Ascending aorta (tissue), 2 donors: Measurements from ENCODE around the gene TSPAN18. TPM values are rescaled to one million over a fixed set of nuclear protein-coding genes. Genes with fewer than 3 reads are reported as not detected.

Experiments
- DNase-seq, 2 donors: peaks; one replicate each; pipeline ENCODE4 v3.0.0-alpha.2; 2019; ENCODE audit warnings: low spot score in 2 of 2
- H3K27ac ChIP-seq, 2 donors: fragments of 200-600 bp; sonication (generic); one replicate each; pipeline ENCODE4 v1.5.1; 2016 to 2017; ENCODE audit warnings: mild to moderate bottlenecking in 1 of 2
- H3K27me3 ChIP-seq: fragments of 200-600 bp; sonication (generic); one replicate; pipeline ENCODE4 v1.5.1; 2017
- H3K36me3 ChIP-seq, 2 donors: fragments of 200-600 bp; sonication (generic); one replicate each; pipeline ENCODE4 v1.5.1; 2016
- H3K4me1 ChIP-seq, 2 donors: fragments of 200-600 bp; sonication (generic); one replicate each; pipeline ENCODE4 v1.5.1; 2016 to 2017; ENCODE audit warnings: mild to moderate bottlenecking in 1 of 2
- H3K4me3 ChIP-seq, 2 donors: fragments of 200-600 bp; sonication (generic); one replicate each; pipeline ENCODE4 v1.5.1; 2016 to 2017; ENCODE audit warnings: mild to moderate bottlenecking in 1 of 2
- H3K9me3 ChIP-seq, 2 donors: fragments of 200-600 bp; sonication (generic); one replicate each; pipeline ENCODE4 v1.5.1; 2016
- CTCF ChIP-seq, 3 experiments: fragments of 200-600 bp in 2 of 3; fragments of 450-650 bp in 1 of 3; sonication (generic) in 2 of 3; IDR thresholded peaks; one replicate each; pipeline ENCODE4 v1.5.1; 2016 to 2019; ENCODE audit warnings: antibody characterized with exemption in 3 of 3, mild to moderate bottlenecking in 1 of 3, moderate library complexity in 1 of 3
- intact Hi-C: fragments of 100-400 bp; cut with DNase I; formaldehyde crosslinking; loops from one replicate; pipeline ENCODE4 v1.15.1; 2023
- total RNA-seq: library from RNA; depleted of rRNA; stranded (reverse); fragments of >200 nt; gene quantifications from one replicate; pipeline ENCODE4 v1.1.0, GENCODE V29; 2016

The TSPAN18 gene
- total RNA-seq, 1 donor from 2014 or later: 21.3 TPM

DNA sequence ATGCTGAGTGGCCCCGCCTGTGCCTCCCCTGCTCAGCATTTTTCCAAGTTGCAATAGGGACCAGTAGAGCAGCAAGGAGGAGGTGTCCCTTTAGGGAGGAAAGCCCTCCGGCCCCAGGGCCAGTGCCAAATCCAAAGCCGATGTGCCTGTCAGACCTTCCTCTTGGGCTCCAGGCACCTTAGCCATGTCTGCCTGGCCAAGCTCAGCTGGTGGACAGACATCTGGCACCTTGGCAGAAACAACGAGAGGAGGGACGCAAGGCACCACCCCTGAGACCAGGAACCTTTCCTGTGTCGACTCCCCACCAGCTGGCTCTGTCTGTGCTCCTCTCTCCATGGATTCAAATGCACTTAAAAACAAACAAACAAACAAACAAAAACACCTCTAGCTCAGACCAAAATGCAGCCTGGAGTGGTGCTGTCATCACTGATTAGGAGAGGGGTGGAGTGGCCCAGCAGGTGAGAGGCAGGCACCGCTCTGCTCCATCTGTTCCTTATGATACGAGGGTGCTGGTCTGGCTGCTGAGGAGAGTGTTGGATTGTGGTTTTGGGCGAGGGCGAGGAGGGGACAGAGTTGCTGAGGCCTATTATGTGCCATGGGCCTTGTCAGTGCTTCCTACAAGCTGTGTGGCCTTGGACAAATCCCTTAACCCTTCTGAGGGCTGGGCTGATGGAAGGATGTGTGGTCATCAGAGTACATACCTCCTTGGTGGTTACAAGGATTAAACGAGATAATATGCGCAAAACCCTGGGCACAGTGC, 177.7 kb downstream of the TSPAN18 start:
- no peaks in the 10 kb centered on the region for H3K9me3 ChIP-seq
- no peaks in the 10 kb centered on the region for H3K36me3 ChIP-seq
- no peak overlapping the region for H3K4me3 ChIP-seq
- H3K4me1 ChIP-seq: no peaks in the 10 kb centered on the region
- DNase-seq: no peak
- no peak for TF ChIP-seq CTCF (IDR thresholded peaks at IDR 0.05)
- intact Hi-C loops: no loop called here
- no peaks in the 10 kb centered on the region for H3K27me3 ChIP-seq
- H3K27ac ChIP-seq: no peak overlapping the region

- H3K27ac ChIP-seq: no peak overlapping the region
- no peaks in the 10 kb centered on the region for H3K4me1 ChIP-seq
- no peak for DNase-seq
- no peaks in the 10 kb centered on the region for H3K9me3 ChIP-seq
- no peak for TF ChIP-seq CTCF (IDR thresholded peaks at IDR 0.05)
- H3K27me3 ChIP-seq: no peaks in the 10 kb centered on the region
- no peaks in the 10 kb centered on the region for H3K36me3 ChIP-seq
- no peak overlapping the region for H3K4me3 ChIP-seq
- intact Hi-C loops: no loop called here
These were observed 178.5 kb downstream of the TSPAN18 start for GRCh38 chr11:44905131-44905866.

DNA sequence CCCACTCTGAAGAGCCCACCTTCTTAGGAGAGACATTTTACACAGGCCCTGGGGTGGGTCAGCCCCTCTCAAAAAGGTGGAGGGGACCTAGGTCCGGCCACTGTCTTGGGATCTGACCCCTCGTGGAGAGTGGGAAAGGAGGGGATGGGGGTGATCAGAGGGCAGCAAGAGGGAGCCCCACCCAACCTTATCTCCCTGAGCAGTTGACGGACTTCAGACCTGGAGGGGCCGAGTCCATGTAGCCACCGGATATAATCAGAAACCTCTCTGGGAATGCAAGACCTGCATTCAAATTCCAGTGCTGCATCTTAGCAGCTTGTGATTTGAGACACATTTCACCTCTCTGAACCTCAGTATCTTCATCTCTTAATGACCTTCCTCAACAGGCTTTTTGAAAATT, 179.9 kb downstream of the TSPAN18 start:
- no peak for DNase-seq
- Histone ChIP-seq H3K4me3 (no peak overlapping the region), H3K27ac (no peak overlapping the region), H3K4me1 (peaks cover 0 to 9% of the 10 kb centered on the region in 2 donors), H3K9me3 (no peaks in the 10 kb centered on the region), H3K36me3 (no peaks in the 10 kb centered on the region), H3K27me3 (no peaks in the 10 kb centered on the region)
- no peak for TF ChIP-seq CTCF (IDR thresholded peaks at IDR 0.05)
- intact Hi-C loops: no loop called here

GRCh38 chr11:44909557-44909956, 182.8 kb downstream of the TSPAN18 start:
- H3K36me3 ChIP-seq: no peaks in the 10 kb centered on the region
- H3K4me1 ChIP-seq: peaks cover 0 to 11% of the 10 kb centered on the region in 2 donors
- no peak overlapping the region for H3K4me3 ChIP-seq
- intact Hi-C loops: no loop called here
- no peak overlapping the region for H3K27ac ChIP-seq
- no peaks in the 10 kb centered on the region for H3K9me3 ChIP-seq
- DNase-seq: no peak
- no peaks in the 10 kb centered on the region for H3K27me3 ChIP-seq
- TF ChIP-seq CTCF (IDR thresholded peaks at IDR 0.05): no peak

DNA sequence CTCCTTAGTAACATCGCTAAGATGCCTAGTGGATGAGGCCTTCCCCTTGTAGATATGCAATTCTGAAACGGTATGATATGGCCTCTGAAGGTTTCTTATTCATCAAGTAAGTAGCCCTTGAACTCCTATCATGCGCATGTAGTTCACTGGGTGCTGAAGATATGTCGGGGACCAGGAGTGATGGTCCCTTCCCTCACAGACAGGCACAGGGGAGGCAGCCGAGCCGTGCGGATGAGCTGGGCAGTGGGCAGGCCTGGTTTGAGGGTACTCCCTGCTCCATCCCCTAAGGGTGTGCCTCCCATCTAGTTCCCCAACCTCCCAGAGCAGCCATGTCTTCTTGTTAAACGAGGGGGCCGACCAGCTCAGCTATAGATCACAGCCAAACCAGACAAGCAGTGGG, 183.8 kb downstream of the TSPAN18 start:
- no peak for TF ChIP-seq CTCF (IDR thresholded peaks at IDR 0.05)
- Histone ChIP-seq H3K27ac (no peak overlapping the region), H3K27me3 (no peaks in the 10 kb centered on the region), H3K9me3 (no peaks in the 10 kb centered on the region), H3K4me3 (no peak overlapping the region), H3K36me3 (no peaks in the 10 kb centered on the region), H3K4me1 (peaks cover 0 to 11% of the 10 kb centered on the region in 2 donors)
- no peak for DNase-seq
- intact Hi-C loops: loop anchor here (5.0 kb wide), 1 partner anchor 353 kb away; no protein-coding TSS in a partner anchor
